HEK293 (cell line): ENCODE results near the gene NAPA.

Experiments
- CTCF ChIA-PET: fragments of 350-600 bp; formaldehyde crosslinking; extraction: SDS; loops from one replicate; lab custom pipeline; 2021; ENCODE audit warnings: antibody characterized with exemption; lab: Yijun Ruan, JAX
- POLR2A ChIA-PET: fragments of 300-600 bp; formaldehyde crosslinking; extraction: SDS; loops from one replicate; lab custom pipeline; 2020; ENCODE audit warnings: antibody characterized with exemption, inconsistent platforms; lab: Yijun Ruan, JAX
- H3K27ac ChIP-seq: fragments of 200-500 bp; sonication (Bioruptor generic); 2 replicates; pipeline ENCODE4 v1.5.1; 2014; ENCODE audit warnings: low read depth, low read length, control low read depth, inconsistent platforms; ENCODE audit errors: extremely low read depth
- H3K36me3 ChIP-seq, 2 experiments: fragments of 200-500 bp in 1 of 2; sonication (Bioruptor generic) in 1 of 2; 1 replicate in 1 of 2; 2 replicates in 1 of 2; pipeline ENCODE4 v1.5.1; 2014 to 2017; ENCODE audit warnings: inconsistent platforms in 2 of 2, low read length in 2 of 2; ENCODE audit not compliant: control insufficient read depth in 2 of 2, insufficient read depth in 1 of 2
- H3K4me1 ChIP-seq: fragments of 200-500 bp; sonication (Bioruptor generic); 2 replicates; pipeline ENCODE4 v1.5.1; 2014; ENCODE audit warnings: mild to moderate bottlenecking, low read length, inconsistent platforms; ENCODE audit not compliant: control insufficient read depth, insufficient read depth
- H3K4me3 ChIP-seq: 2 replicates; pipeline ENCODE4 v1.5.1; 2011; ENCODE audit warnings: low read depth, mild to moderate bottlenecking, control low read depth, low read length, moderate library complexity
- H3K9me3 ChIP-seq: fragments of 200-500 bp; sonication (Bioruptor generic); 2 replicates; pipeline ENCODE4 v1.5.1; 2014; ENCODE audit warnings: low read depth, low read length, inconsistent platforms; ENCODE audit not compliant: control insufficient read depth, insufficient read depth
- ATF2 ChIP-seq: fragments of 450-650 bp; formaldehyde crosslinking; IDR thresholded peaks from 2 replicates; pipeline ENCODE4 v1.5.1; 2016; ENCODE audit warnings: missing biosample characterization, missing genetic modification characterization, low read depth
- BCL11B ChIP-seq: fragments of 450-650 bp; formaldehyde crosslinking; IDR thresholded peaks from 2 replicates; pipeline ENCODE4 v1.5.1; 2016; ENCODE audit warnings: low read depth, missing biosample characterization, missing genetic modification characterization
- GFI1B ChIP-seq: fragments of 450-650 bp; formaldehyde crosslinking; IDR thresholded peaks from 2 replicates; pipeline ENCODE4 v1.5.1; 2016; ENCODE audit warnings: missing biosample characterization, missing genetic modification characterization
- SCRT2 ChIP-seq: fragments of 450-650 bp; formaldehyde crosslinking; IDR thresholded peaks from 2 replicates; pipeline ENCODE4 v1.5.1; 2016; ENCODE audit warnings: missing biosample characterization, missing genetic modification characterization
- TRIM28 ChIP-seq: IDR thresholded peaks from 2 replicates; pipeline ENCODE4 v1.6.1; 2011; ENCODE audit warnings: low read length, control low read depth, borderline replicate concordance
- YY2 ChIP-seq: fragments of 450-650 bp; formaldehyde crosslinking; IDR thresholded peaks from 2 replicates; pipeline ENCODE4 v1.5.1; 2016; ENCODE audit warnings: missing biosample characterization, missing genetic modification characterization
- ZBTB6 ChIP-seq: fragments of 450-650 bp; formaldehyde crosslinking; IDR thresholded peaks from 2 replicates; pipeline ENCODE4 v1.5.1; 2017; ENCODE audit warnings: missing biosample characterization, missing genetic modification characterization
- ZNF138 ChIP-seq: fragments of 450-650 bp; formaldehyde crosslinking; IDR thresholded peaks from 2 replicates; pipeline ENCODE4 v1.5.1; 2016; ENCODE audit warnings: missing biosample characterization, missing genetic modification characterization, borderline replicate concordance
- ZNF24 ChIP-seq: fragments of 450-650 bp; formaldehyde crosslinking; IDR thresholded peaks from 2 replicates; pipeline ENCODE4 v1.5.1; 2016; ENCODE audit warnings: missing biosample characterization, missing genetic modification characterization
- ZNF366 ChIP-seq: fragments of 450-650 bp; formaldehyde crosslinking; conservative IDR thresholded peaks from 2 replicates; pipeline ENCODE4 v1.5.1; 2016; ENCODE audit warnings: missing biosample characterization, missing genetic modification characterization
- ZNF394 ChIP-seq: fragments of 450-650 bp; formaldehyde crosslinking; IDR thresholded peaks from 2 replicates; pipeline ENCODE4 v1.5.1; 2016; ENCODE audit warnings: missing biosample characterization, missing genetic modification characterization, mild to moderate bottlenecking, moderate library complexity, borderline replicate concordance
- ZNF580 ChIP-seq: fragments of 450-650 bp; formaldehyde crosslinking; IDR thresholded peaks from 2 replicates; pipeline ENCODE4 v1.5.1; 2016; ENCODE audit warnings: missing biosample characterization, missing genetic modification characterization
- ZNF624 ChIP-seq: fragments of 450-650 bp; formaldehyde crosslinking; IDR thresholded peaks from 2 replicates; pipeline ENCODE4 v1.5.1; 2017; ENCODE audit warnings: missing biosample characterization, missing genetic modification characterization
- ZXDB ChIP-seq: fragments of 450-650 bp; formaldehyde crosslinking; IDR thresholded peaks from 2 replicates; pipeline ENCODE4 v1.5.1; 2016; ENCODE audit warnings: missing biosample characterization, missing genetic modification characterization
- TF ChIP-seq, protein P1 (sequence below): IDR thresholded peaks from 2 replicates; pipeline ENCODE4 v1.6.1; 2011; ENCODE audit warnings: mild to moderate bottlenecking, low read depth, low read length, borderline replicate concordance
- TF ChIP-seq, protein P2 (sequence below): fragments of 450-650 bp; formaldehyde crosslinking; IDR thresholded peaks from 2 replicates; pipeline ENCODE4; 2016; ENCODE audit warnings: missing biosample characterization, missing genetic modification characterization
- TF ChIP-seq, protein P3 (sequence below): fragments of 450-650 bp; formaldehyde crosslinking; IDR thresholded peaks from 2 replicates; pipeline ENCODE4 v1.5.1; 2016; ENCODE audit warnings: missing biosample characterization, missing genetic modification characterization
- TF ChIP-seq, protein P4 (sequence below): fragments of 450-650 bp; formaldehyde crosslinking; IDR thresholded peaks from 2 replicates; pipeline ENCODE4 v1.5.1; 2017; ENCODE audit warnings: missing biosample characterization, missing genetic modification characterization
- TF ChIP-seq, protein P5 (sequence below): fragments of 450-650 bp; IDR thresholded peaks from 2 replicates; pipeline ENCODE4 v1.5.1; 2018; ENCODE audit warnings: missing biosample characterization, mild to moderate bottlenecking, missing genetic modification characterization
- TF ChIP-seq, protein P6 (sequence below): fragments of 450-650 bp; formaldehyde crosslinking; conservative IDR thresholded peaks from 2 replicates; pipeline ENCODE4 v1.5.1; 2016; ENCODE audit warnings: low read depth, missing biosample characterization, missing genetic modification characterization

NAPA gene

GRCh38 chr19:47503130-47503825, 11.6 kb downstream of the NAPA start:
- no peak for TF ChIP-seq BCL11B (tag by site-specific recombination)
- no peak for TF ChIP-seq TRIM28
- no peak for TF ChIP-seq GFI1B (tag by site-specific recombination)
- TF ChIP-seq, protein P1, sequence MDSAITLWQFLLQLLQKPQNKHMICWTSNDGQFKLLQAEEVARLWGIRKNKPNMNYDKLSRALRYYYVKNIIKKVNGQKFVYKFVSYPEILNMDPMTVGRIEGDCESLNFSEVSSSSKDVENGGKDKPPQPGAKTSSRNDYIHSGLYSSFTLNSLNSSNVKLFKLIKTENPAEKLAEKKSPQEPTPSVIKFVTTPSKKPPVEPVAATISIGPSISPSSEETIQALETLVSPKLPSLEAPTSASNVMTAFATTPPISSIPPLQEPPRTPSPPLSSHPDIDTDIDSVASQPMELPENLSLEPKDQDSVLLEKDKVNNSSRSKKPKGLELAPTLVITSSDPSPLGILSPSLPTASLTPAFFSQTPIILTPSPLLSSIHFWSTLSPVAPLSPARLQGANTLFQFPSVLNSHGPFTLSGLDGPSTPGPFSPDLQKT: no peak
- no peak for TF ChIP-seq ZBTB6
- no peak for TF ChIP-seq SCRT2 (tag by site-specific recombination)
- TF ChIP-seq, protein P2, sequence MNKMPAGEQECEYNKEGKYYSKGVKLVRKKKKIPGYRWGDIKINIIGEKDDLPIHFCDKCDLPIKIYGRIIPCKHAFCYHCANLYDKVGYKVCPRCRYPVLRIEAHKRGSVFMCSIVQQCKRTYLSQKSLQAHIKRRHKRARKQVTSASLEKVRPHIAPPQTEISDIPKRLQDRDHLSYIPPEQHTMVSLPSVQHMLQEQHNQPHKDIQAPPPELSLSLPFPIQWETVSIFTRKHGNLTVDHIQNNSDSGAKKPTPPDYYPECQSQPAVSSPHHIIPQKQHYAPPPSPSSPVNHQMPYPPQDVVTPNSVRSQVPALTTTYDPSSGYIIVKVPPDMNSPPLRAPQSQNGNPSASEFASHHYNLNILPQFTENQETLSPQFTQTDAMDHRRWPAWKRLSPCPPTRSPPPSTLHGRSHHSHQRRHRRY (tag by site-specific recombination): no peak
- TF ChIP-seq YY2: no peak
- TF ChIP-seq, protein P3, sequence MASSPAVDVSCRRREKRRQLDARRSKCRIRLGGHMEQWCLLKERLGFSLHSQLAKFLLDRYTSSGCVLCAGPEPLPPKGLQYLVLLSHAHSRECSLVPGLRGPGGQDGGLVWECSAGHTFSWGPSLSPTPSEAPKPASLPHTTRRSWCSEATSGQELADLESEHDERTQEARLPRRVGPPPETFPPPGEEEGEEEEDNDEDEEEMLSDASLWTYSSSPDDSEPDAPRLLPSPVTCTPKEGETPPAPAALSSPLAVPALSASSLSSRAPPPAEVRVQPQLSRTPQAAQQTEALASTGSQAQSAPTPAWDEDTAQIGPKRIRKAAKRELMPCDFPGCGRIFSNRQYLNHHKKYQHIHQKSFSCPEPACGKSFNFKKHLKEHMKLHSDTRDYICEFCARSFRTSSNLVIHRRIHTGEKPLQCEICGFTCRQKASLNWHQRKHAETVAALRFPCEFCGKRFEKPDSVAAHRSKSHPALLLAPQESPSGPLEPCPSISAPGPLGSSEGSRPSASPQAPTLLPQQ (tag by site-specific recombination): no peak
- TF ChIP-seq ZNF580 (tag by site-specific recombination): no peak
- TF ChIP-seq, protein P4, sequence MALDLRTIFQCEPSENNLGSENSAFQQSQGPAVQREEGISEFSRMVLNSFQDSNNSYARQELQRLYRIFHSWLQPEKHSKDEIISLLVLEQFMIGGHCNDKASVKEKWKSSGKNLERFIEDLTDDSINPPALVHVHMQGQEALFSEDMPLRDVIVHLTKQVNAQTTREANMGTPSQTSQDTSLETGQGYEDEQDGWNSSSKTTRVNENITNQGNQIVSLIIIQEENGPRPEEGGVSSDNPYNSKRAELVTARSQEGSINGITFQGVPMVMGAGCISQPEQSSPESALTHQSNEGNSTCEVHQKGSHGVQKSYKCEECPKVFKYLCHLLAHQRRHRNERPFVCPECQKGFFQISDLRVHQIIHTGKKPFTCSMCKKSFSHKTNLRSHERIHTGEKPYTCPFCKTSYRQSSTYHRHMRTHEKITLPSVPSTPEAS (tag by site-specific recombination): no peak
- TF ChIP-seq ZXDB (tag by site-specific recombination): no peak
- TF ChIP-seq ATF2 (tag by site-specific recombination): no peak
- TF ChIP-seq ZNF394 (tag by site-specific recombination): no peak
- no peak for TF ChIP-seq ZNF366 (tag by site-specific recombination)
- no peak for TF ChIP-seq ZNF138 (tag by site-specific recombination)
- TF ChIP-seq, protein P5, sequence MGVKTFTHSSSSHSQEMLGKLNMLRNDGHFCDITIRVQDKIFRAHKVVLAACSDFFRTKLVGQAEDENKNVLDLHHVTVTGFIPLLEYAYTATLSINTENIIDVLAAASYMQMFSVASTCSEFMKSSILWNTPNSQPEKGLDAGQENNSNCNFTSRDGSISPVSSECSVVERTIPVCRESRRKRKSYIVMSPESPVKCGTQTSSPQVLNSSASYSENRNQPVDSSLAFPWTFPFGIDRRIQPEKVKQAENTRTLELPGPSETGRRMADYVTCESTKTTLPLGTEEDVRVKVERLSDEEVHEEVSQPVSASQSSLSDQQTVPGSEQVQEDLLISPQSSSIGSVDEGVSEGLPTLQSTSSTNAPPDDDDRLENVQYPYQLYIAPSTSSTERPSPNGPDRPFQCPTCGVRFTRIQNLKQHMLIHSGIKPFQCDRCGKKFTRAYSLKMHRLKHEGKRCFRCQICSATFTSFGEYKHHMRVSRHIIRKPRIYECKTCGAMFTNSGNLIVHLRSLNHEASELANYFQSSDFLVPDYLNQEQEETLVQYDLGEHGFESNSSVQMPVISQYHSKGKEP (tag by site-specific recombination): no peak
- no peak for TF ChIP-seq ZNF624 (tag by site-specific recombination)
- TF ChIP-seq, protein P6, sequence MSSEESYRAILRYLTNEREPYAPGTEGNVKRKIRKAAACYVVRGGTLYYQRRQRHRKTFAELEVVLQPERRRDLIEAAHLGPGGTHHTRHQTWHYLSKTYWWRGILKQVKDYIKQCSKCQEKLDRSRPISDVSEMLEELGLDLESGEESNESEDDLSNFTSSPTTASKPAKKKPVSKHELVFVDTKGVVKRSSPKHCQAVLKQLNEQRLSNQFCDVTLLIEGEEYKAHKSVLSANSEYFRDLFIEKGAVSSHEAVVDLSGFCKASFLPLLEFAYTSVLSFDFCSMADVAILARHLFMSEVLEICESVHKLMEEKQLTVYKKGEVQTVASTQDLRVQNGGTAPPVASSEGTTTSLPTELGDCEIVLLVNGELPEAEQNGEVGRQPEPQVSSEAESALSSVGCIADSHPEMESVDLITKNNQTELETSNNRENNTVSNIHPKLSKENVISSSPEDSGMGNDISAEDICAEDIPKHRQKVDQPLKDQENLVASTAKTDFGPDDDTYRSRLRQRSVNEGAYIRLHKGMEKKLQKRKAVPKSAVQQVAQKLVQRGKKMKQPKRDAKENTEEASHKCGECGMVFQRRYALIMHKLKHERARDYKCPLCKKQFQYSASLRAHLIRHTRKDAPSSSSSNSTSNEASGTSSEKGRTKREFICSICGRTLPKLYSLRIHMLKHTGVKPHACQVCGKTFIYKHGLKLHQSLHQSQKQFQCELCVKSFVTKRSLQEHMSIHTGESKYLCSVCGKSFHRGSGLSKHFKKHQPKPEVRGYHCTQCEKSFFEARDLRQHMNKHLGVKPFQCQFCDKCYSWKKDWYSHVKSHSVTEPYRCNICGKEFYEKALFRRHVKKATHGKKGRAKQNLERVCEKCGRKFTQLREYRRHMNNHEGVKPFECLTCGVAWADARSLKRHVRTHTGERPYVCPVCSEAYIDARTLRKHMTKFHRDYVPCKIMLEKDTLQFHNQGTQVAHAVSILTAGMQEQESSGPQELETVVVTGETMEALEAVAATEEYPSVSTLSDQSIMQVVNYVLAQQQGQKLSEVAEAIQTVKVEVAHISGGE (tag by site-specific recombination): no peak
- no peak for TF ChIP-seq ZNF24 (tag by site-specific recombination)
- POLR2A ChIA-PET: interaction anchor here (1.0 to 1.1 kb wide), 2 partner anchors 13 to 20 kb away, joined by 3 read pairs; partner anchors contain the start of gene KPTN

More at GRCh38 chr19:47503130-47503825, 11.6 kb downstream of the NAPA start:
- Histone ChIP-seq H3K4me1 (no peaks in the 10 kb centered on the region), H3K4me3 (no peak overlapping the region), H3K9me3 (no peaks in the 10 kb centered on the region), H3K36me3 (peaks cover 20 to 75% of the 10 kb centered on the region in 2 experiments), H3K27ac (0 out of 2 replicates have a peak overlapping the region, but pooled peaks have one; percentile 16)
- CTCF ChIA-PET: interaction anchor here (0.7 to 3.3 kb wide), 5 partner anchors 12 to 285 kb away, joined by 3 to 14 read pairs (median 4); partner anchors contain the start of gene NAPA
